HG03460 (cell line): ENCODE data around the gene ACAD8.
A peak's percentile ranks its signal among the peaks of the same experiment; 100 is the strongest.

Experiments used
- ATAC-seq: cut with Tn5 transposase; IDR thresholded peaks from one replicate; pipeline ENCODE4 v1.9.1; 2021; ENCODE audit not compliant: unreplicated experiment

ACAD8 gene

GRCh38 chr11:134253188-134253993, at the start of gene ACAD8, which contains the start of gene THYN1:
ACAD8 (plus strand) TSS chr11:134253568; CDS start chr11:134253601, 33 bp downstream.
THYN1 (minus strand) TSS chr11:134253352; CDS start chr11:134252882, 470 bp downstream.
- ATAC-seq: peak; percentile 99

DNA sequence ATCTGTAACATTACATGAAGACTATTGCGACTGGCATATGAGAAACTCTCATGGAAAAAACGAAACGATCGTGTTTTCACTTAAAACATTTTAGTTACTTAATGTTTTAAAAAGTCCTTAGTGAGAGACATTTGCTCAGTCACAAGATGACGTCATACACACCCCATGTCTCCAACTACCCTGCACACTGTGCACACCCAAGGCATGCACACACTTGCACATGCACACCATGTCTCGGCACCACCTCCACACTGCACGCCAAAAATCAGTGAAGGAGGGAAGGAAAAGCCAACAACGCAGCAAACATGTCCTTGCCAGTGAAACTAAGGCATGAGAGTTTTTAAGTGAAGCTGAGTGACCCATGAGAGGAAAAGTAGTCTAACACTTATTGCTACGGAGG, 47.6 kb upstream of the ACAD8 start:
- no peak for ATAC-seq

DNA sequence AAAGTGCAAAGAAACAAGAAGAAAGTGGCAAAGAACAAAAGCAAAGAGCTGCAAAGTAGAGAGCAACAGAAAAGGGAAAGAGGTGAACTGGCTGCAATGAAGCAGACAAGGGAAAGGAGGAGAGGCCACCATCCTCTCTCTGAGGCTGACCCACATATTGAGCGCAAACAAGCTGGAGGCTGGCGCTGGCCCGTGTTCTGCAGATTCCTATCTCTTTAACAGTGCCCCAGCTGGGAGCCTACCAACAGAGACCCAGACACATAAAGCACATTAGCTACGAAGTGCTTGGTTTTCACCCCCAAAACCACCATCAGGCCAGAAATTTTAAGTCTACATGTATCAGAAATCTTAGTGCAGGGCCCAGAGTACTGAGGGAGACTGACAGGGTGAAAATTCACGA, 47.2 kb upstream of the ACAD8 start:
- ATAC-seq: no peak

- ATAC-seq: no peak
Observed at GRCh38 chr11:134207538-134208239, 45.7 kb upstream of the ACAD8 start.

DNA sequence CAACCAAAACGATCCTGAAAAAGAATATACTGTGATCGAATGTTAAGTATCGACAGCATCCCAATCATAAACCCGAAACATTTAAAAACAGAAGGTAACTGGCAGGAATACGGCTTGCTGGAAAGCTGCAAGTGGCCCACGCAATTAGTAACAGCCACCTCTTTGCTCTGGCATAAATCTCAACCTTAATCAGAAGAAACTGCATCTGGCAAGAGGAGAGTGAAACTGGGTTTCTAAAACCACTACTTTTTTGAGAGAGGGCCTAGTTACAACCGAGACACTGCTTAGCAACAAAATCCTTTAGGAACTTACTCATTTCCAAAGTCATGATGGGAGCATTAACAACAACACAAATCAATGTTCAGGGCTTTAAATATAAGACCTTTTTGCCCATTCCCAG, 37.5 kb upstream of the ACAD8 start:
- no peak for ATAC-seq

GRCh38 chr11:134216816-134217215, 36.6 kb upstream of the ACAD8 start:
- no peak for ATAC-seq

GRCh38 chr11:134223121-134223520, 30.2 kb upstream of the ACAD8 start:
- ATAC-seq: no peak

DNA sequence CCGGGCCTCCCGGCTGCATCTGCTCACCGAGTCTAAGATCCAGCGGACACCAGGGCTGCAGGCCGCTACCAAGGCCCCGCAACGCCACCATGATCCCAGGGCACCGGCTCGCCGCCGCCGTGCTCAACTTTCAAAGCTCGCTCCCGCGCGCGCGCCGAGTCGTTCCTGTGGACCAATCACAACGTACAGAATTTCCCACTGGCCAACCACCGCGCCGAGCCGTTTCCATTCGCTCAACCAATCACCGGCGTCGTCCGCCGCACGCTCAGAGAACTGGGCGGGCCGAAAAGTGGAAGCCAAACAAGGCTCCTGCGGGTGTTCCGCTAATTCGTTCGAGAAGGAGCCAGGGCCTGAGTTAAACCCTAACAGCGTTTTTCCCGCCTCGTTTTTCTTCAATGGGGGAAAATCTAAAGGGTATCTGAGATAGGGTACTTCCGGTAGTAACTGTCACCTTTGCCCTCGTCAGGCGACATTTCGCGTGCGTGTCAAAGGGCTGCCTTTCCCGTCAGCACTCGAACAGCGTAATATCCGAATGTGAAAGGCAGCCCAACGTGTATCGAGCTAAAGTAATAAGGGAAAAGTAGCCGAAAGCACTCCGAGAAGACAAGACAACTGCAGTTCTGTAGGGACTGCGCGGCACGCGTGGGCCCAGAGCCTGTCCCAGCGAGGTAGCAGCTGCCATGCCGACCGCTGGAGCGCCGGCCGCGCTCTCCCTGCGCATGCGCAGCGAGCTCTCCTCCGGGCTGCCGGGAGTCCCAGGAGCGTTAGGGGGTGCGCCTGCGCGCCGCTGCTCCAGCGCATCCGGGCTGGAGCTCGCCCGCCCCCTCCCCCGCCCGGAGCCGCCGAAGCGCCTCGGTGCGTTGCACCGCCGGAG, 29.3 kb upstream of the ACAD8 start, which contains the start of the genes NCAPD3 and VPS26B:
Gene NCAPD3, minus strand, starts transcription at position 132 of the 874 bp plus-strand sequence. Its CDS starts 41 bp downstream, at position 91.
Gene VPS26B, plus strand, starts transcription at position 836 of the 874 bp plus-strand sequence. CDS start 452 bp downstream, outside the sequence.
- peak; percentile 77 for ATAC-seq

- ATAC-seq: peak; percentile 15
Observed at GRCh38 chr11:134224710-134225664, 28.4 kb upstream of the ACAD8 start.

GRCh38 chr11:134226806-134227325, 26.5 kb upstream of the ACAD8 start:
- ATAC-seq: no peak

GRCh38 chr11:134228625-134229024, 24.7 kb upstream of the ACAD8 start:
- ATAC-seq: peak; percentile 51

- no peak for ATAC-seq
Observed at GRCh38 chr11:134229126-134229790, 24.1 kb upstream of the ACAD8 start.

DNA sequence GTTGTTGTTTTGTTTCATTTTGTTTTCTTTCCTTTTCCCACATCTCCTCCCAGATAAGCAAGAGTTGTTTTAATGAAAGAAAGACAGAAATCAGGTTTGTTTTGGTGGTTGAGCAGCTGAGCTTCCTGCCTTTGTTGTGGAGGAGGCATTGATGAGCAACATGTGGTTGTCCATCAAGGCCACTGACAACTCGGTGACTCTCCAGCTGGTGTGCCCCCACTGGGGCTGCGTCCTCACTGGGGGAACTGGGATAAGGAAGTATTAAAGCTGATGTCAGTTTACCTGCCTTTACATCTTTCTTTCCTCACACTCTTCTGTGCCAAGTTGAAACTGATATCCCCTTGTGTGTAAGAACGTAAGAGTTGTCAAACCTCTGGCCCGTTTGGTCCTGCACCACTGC, 23.0 kb upstream of the ACAD8 start:
- no peak for ATAC-seq

DNA sequence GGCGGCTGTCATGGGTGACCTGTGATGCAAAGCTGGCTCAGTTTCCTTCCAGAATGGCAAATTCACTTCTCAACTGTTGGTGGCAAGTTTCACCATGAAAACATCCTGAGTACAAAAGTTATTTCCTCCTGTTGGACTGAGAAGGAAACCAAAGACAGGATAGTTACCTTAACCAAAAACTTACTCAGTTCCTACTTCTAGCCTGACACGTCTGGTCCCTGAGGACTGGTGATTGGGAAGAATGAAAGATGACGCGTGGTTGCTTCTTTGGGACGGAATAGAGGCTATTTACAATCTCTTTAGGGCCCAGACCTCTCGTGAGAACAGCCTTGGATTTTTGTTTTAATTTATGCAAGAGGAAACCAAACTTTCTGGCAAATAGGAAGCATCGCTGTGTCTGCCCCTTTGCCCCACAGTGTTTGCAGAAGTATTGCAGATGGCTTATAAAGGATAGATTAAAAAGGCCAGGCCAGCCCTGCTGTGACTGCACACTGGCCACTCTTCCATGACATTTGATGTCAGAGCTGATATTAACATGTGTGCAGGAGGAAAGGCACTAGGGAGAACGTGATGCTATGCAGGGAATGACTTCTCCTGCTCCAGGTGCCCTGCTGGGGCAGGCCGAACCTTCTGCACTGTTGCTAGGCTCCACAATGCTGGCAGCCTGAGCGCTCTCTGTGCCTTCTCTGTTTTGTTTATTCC, 21.3 kb upstream of the ACAD8 start:
- no peak for ATAC-seq

- no peak for ATAC-seq
Observed at GRCh38 chr11:134233729-134234179, 19.6 kb upstream of the ACAD8 start.

- ATAC-seq: no peak
Observed at GRCh38 chr11:134235399-134235798, 18.0 kb upstream of the ACAD8 start.

DNA sequence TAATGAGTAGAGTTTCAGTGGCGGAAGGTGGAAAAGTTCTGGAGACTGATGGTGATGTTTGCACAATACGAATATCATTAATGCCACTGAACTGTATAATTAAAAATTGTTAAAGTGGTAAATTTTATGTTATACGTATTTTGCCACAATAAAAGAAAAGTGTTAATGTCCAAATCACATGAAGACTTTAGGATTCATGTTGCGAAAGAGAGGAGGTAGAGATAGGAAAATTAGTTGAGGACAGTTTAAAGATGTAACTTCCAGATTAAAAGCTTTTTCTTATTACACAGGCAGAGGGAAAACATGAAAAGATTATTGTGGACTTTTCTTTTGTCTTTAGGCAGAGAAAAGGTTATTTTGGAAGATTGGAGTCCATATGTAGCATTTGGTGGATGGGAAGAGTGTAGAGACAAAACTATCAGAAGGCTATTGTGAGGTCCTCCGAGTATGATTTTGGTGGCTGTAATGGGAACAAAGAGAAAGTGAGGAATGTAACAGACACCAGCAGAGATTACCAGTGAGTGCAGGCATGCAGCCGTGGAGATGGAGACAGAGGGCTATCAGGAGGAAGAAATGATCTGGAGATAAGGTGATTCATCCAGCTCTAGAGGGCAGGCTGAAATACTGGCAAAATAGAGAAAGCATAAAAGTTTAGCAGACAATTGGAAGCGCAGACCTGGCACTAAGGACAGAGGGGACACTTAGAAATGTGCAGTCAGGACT, 16.4 kb upstream of the ACAD8 start:
- ATAC-seq: no peak

- ATAC-seq: no peak
Observed at GRCh38 chr11:134237557-134237922, 15.8 kb upstream of the ACAD8 start.
